T-helper 2 cell (primary cell): ENCODE results near the gene DESI2.

ENCODE experiments used
- DNase-seq, 5 experiments: peaks; one replicate each; pipeline versions ENCODE4 v3.0.0 to v3.0.0-alpha.2; 2012 to 2022
- total RNA-seq, 2 donors: gene quantifications; one replicate each; lab custom pipeline; 2026; lab: John Stamatoyannopoulos, UW

Gene DESI2
- total RNA-seq: 36.4 to 40.5 reads per million in 2 donors

DNA sequence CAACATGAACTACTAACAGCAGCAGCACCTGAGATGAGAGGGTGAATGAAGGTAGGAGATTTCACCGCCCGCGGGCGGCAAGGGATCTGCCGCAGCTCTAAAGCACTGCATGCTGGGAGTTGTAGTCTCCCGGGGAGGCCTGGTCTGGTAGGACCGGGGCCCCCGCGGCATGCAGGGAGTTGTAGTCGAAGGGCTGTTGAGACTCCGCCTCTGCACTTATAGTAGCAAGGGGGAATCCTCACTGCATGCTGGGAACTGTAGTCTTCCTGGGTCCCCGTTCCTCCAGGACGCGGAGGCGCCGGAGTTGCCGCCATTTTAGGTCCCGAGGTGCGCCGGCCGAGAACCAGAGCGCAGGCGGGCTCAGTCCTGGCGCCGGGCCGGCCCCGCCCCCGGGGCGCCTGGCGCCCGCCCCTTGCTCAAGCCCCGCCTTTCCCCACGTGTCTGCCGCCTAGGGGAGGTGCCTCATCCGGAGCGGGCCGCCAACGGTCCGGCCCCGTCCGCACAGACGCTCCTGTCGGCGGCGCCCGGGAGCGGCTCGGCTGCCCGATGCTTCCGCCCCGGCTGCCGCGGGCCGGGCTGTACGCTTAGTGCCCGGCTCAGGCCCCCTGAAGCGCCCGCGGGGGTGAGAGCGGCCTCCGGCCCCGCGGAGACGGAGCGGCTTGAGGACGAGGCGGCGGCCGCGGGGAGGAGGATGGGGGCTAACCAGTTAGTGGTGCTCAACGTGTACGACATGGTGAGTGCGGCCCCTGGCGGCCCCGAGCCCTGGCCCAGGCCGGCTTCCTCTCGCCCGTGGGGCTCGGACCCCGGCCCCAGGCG, at the start of gene DESI2:
DESI2 (plus strand) TSS at position 504 of the 816 bp plus-strand sequence; CDS start at position 692, 188 bp downstream.
- peak; percentile 92 to 100 (median 98) for DNase-seq

DNA sequence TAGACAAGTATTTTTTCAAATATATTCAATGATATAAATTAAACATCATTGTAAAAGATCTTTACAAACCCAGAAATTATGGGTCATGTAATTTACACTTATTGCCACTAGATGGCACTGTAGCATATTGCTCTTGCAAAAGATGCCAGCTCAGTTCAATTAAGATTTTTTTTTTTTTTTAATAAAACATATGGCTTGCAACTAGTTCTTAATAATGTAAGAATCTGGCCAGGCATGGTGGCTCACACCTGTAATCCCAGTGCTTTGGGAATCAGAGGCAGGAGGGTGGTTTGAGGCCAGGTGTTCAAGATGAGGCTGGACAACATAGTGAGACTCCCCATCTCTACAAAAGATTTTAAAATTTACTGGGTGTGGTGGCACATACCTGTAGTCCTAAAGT, 49.4 kb upstream of the DESI2 start:
- DNase-seq: peak in 2 of 5 experiments; percentile 10 to 42

DNA sequence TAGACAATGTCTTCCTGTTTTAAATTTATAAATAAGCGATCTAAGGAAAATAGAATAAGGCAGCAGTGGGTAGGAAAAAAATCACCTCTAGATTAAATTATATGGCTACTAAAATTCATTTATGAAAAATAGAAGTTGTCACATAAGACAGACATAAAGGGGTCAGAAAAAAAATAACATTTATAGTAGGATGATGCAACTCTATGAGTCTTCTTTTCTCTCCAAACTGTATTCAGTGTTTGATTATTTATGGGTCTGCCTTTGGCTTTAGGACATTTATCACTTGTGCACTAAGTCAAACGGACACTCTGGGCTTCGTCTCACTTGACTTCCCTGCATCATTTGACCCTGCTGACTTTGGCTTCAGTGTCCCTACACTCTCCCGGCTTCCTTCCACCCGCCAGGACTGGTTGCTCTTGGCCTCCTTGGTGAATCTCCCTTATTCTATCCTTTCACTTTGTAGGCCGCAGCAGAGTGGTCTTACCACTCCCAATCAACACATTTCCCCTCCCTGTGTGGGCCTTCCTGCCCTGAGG, 47.0 kb upstream of the DESI2 start:
- no peak for DNase-seq

DNA sequence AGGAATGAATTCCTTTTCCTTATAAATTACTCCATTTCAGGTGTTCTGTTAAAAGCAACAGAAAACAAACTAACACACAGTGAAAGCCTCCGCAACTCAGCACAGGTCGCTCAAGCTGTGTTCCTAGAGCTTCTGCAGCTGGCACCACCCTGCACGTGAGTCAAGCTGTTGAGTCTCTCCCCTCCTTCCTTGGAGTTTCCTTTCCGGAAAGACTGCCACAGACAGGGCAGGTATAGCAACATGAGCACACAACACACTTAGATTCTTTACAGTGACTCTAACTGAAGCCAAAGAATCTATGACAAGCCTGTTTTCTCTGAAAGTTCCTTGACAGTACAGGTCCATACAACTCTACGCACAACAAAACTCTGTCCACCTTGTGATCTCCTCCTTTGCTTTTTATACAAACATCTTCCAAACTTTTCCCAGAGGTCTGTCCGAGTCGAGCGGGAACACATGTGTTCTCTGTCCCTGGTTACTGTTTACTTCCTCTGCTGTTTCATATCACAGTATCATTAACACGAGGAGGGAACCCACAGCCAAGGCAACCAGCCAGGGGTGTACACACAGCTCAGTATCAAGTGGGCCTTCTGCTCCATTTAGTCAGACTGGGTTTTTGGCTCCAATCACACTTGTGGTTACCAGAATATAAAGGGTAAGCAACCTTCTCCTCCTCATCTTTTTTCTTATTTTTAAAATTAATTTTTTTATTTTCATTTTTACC, 38.7 kb upstream of the DESI2 start:
- DNase-seq: no peak

DNA sequence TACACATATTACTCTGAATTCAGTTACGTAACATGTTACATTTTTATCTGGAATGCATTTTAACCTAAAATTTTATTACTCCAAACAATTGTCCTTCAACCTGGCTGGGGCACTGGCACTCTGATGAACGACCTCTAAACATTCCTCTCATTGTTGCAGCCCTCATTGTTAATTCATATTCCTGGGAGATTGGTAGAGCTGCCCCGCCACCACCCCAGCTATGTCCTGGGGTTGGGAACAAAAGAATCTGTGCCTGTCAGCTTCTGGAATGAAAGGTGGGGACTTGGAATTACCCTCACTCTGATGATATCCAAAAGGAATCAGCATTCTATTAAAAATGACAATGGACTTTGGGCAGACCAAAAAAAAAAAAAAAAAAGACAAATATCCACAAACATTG, 38.0 kb upstream of the DESI2 start:
- DNase-seq: no peak

DNA sequence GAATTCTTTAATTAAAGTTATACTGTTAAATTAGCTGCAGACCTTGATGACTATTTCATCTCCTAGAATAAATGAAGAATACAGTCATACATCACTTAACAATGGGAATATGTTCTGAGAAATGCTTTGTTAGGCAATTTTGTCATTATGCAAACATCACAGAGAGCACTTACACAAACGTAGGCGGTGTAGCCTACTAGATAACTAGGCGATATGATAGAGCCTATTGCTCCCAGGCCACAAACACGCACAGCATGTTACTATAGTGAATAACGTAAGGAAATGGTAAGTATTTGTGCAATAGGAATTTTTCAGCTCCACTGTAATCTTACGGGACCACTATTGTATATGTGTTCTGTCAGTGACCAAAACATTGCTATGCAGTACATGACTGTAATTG, 37.6 kb upstream of the DESI2 start:
- no peak for DNase-seq

DNA sequence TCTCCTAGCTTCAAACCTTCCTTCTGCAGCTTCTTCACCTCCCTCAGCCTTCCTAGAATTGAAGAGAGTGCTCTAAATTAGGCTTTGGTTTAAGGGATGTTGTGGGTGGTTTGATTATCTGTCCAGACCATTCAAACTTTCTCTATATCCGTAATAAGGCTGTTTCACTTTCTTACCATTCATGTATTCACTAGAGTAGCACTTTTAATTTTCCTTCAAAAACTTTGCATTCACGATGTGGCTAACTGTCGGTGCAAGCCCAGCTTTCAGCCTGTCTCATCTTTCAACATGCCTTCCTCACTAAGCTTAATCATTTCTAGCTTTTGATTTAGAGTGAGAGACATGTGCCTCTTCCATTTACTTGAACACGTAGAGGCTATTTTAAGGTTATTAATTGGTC, 26.2 kb upstream of the DESI2 start:
- no peak for DNase-seq

DNA sequence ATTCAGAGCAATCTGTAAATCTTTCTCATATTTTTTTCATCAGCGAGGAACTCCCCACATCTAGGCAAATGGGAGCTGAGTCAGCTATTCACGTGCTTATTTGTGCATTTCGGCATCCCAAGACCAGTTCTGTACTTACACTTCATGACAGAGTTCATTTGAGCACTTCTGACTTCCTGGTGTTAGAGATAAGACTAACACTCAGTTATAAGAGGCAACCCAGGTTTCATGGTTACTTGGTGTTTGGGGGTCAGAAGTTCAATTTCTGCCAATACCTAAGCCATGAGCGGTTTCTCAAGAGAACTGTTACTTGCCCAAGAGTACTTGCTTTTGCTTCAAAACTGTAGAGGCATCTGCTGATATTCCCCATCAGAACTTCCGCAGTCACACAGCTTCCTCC, 24.1 kb upstream of the DESI2 start:
- DNase-seq: no peak

DNA sequence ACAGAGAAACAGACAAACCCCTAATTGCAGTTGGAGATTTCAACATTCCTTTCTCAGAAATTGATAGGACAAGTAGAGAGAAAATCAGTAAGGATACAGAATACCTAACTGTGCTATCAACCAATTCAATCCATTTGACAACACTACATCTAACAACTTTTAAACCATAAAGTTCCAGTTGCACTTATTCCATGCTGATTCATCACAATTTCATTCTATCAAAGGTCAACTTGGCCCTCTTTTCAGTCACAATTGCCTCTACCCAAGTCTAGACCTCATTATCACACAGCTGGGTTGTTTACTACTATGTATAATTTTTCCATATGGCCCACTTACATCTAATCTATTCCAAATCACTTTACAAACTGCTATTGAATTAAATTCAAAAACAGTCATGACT, 19.8 kb upstream of the DESI2 start:
- no peak for DNase-seq

DNA sequence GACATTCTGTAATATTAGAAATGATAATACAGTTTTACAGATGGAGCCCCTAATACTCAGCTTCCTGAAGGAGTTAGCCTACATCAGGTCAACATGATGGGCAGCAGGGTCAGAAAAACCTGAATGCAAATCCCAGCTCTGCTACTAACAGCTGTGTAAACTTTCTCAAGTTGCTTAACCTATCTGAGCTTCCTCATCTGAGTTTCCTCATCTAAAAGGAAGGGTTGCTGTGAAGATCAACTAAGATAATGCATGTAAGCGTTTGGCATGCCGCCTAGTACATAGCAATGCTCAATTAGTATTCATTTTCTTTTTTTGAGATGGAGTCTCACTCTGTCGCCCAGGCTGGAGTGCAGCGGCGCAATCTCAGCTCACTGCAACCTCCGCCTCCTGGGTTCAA, 18.4 kb upstream of the DESI2 start:
- DNase-seq: no peak

DNA sequence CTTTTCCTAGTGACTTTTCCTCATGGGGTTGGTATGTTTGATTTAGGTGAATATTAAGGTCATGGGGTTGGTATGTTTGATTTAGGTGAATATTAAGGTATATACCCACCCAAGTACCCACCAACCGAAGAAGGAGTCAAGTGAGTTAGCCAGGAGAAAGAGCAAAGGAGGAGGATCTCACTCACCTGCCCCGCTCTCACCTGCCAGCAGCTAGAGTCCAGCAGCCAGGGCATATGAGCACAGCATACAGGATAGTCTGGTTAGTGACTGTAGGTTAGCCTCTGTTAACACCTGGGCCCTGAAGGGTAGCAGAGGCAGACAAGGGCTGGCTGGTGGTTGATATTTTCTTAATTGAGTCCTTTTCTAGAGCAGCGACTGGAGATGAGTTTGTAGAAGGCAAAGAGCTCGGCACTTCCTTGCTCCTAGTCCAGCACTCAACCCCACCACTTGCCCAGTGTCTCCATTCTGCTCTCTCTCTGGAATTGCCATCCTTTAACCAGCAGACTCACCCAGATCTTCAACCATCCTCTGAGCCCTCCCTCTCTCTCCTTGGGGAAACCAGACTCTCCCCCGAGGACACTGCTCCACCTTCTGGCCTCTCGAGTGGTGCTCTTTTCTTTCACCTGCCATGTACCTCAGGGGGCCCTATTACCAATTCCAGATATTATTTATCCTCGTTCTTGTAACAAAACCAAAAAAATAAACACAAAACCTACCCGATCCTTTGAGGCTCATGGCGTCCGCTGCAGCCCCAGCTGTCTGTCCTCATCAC, 16.3 kb upstream of the DESI2 start:
- DNase-seq: no peak

DNA sequence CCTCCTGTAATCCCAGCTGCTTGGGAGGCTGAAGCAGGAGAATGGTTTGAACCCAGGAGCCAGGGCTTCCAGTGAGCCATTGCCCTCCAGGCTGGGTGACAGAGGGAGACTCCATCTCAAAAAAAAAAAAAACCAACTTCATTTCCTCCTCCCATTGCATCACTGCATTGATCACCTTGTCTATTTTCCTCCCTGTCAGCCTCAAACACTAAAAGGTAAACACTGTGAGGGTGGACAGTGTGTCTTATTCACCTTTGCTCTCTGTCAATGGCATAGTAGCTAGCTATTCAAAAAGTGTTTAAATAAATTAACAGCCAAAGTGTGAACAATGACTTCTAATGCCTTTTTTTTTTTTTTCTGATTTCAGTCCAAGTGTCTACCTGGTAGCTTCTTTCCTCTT, 13.4 kb upstream of the DESI2 start:
- DNase-seq: no peak

DNA sequence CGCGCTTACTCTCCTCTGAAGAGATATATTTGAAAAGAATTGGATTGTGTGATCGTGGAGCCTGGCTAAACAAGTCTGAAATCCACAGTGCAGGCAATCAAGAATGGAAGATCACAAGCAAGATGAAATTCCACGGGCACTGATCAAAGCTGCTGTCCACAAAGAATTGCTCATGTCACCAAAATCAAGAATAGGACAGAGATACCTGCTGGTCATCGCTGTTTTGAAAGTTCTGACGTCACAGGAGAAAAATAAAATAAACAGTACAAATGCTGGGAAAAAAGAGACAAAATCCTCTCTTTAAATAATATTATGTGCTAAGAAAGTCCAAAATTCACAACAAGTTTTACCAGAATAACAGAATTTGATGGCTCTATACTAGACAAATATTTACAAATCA, 12.0 kb upstream of the DESI2 start:
- DNase-seq: no peak

DNA sequence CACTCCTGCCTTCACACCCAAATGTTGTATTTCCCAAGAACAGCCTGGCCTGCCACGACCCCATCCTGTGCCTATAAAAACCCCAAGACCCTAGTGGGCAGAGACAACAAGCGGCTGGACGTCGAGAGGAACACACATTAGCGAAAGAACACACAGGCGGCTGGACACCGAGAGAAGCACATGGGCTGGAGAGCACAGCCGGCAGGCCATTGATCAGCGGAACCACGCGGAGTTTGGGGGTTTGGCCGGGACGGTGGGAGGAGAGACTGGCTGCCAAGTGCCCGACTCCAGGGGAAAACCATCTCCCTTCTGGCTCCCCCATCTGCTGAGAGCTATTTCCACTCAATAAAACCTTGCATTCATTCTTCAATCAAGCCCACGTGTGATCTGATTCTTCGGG, 10.4 kb upstream of the DESI2 start:
- DNase-seq: no peak

DNA sequence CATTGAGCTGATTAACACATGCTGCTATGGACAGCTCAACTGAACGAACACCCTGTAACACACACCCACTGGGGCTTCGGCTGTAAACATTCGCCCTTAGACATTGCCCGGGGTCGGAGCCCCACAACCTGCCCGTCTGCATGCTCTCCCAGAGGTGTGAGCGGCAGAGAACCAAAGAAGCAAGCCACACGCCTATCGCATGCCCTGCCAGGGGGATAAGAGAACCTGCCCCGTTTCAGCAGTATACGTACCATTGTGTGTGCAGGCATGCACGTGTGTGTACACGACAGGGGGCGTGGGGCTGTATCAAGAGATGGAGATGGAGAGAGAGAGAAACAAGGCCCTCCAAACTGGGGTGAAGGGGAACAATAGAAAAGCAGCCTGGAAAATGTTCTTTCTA, 9.9 kb upstream of the DESI2 start:
- no peak for DNase-seq

DNA sequence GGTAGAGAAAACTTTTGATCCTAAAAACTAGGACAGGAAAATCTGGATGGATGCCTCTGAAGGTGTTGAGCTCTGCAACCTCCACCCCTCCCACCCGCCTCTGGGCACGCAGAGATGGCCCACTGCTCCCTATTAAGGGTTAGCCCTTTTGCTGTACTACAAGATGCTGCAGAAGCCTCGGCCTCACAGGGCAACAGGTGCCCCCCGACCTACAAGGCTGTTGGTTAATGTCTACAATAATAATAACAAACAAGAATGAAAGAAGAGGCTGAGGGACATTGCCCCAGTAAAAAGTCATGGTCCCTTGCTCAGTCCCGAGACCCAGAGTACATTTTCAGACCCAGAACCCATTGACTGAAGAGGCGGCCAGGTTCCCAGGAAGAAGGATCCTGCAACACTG, 7.5 kb upstream of the DESI2 start:
- DNase-seq: no peak

DNA sequence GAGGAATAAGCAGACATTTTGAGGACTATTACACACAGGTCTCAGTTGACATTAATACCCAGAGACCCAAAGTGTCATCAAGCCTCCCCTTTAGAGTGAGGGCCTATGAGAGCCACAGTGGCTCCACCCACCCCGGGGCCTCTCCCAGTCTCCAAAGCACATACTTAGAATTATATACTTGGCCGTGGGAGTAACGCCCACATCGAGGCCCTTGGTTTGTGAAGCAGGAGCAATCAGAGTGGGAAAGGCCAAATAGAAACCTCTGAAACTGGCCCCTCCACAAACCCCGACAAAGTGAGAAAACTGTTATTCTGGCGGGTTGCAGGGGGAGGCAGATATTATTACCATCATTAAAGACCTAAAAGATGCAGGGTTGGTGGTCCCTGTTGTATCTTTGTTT, 7.0 kb upstream of the DESI2 start:
- DNase-seq: no peak

DNA sequence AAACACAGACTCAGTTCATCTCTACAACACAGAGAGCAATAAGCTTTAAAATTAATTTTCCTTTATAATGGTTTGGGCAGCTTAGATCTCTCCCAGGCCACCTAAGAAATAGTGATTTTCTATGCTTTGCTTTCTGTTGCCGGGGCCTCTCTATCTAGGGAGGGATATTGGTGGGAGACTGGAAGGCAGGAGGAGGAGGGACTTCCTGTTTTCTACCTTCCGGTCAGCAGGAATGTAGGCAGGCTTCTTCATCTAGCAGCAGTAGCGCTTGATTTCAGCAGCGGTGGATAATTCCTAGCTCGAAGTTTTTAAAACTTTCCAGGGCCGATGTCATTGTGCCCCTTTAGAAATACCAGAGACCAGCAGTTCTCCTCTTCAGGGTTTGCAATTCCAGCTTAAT, 5.1 kb upstream of the DESI2 start:
- no peak for DNase-seq

DNA sequence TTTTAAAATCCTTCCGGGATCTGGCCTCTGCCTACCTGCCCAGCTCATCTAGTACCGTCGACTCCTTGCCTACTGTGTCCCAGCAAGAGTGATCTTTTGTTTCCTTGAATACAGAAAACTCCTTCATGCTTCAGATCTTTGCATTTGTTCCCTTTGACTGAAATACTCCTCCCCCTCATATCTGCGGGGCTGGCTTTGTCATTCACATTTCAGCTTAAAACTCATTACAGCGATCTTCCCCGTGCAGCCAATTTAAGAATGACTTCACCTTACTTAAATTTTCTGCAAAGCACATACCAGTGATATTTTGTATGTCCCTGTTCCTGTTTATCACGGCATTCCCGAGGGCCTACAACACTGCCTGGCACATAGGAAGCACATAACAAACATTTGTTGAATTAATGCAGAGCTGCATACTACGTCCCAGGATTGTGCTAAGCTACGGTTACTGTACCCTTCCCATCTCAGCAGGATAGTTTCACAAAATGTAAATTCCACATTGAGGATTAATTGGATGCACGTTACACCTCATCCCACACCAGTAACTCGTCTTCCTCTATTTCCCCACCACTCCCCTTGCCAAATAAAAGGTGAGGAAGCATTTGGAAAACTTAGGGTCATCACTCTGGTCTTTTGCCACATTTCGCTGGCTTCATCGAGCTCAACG, 837 bp upstream of the DESI2 start:
- DNase-seq: no peak

DNA sequence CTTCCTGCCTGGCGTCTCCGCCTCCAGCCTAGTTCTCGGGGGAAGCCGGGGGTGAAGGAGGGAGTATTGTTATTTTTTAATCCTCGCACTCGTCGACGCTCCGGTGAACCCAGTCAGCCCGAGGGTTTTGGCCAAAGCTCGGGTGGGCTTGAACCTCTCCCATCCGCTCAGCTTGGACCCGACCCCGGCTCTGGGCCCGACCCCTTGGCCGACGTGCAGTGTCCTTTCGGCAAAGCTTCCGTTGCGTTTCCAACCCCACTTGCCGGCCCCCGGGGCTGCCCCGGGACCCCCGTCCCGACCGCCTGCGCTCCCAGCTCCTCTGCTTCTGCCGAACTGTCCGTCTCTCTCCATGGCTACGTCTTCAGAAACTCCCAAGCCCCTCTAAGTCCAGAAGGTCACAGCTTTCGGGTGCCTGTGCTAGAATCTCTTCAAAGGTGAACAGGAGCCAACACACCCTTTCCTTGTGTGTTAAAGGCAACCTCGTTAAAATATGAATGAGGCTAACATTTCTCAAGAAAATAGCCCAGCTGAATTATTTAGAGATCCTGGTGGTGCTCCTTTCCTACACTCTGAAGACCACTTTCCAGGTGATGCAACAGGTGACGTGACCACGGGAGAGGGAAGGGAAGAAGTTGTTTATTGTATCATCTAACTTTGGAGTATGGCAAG, 647 bp downstream of the DESI2 start:
- peak in 1 of 5 experiments; percentile 2 for DNase-seq

DNA sequence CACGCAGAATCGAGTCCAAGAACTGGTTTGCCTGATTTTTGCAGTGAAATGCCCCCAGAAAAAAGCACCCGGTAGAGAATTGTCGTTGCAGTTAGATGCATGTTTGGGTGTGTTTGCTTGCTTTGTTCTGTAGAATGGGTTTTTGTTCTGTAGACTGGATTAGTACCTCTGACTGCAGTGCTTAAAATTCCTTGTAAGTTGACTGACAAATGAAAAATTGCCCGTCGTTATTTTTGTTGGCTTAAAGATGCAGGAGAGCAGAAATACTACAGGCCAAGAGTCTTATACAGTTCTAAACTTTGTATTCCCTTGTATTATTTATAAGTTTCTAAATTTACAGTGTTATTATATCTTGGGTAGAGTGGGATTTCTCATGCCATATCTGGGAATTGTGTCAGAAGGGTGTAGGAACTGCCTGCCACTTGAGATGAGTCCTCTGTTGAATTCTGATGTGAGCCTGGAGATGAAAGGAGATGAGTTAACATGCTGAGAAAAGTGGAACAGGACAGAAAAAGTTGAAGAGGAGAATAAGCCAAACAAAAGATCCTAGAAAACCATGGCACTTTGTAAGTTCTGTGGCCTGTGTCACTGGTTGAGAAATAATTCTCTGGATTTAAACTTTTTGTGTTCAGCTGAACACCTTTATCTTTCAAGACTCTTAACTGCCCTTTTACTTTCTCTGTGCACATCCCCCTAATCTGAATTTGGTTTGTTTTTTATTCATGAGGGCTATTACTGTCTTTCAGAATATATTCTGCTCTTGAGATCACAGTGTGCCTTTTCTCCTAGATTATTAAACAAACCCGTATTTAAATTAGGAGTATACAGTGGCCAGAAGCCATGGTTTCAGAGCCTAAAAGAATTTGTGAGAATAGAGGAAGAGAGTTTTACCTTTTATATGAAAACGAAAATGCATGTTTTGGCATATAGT, 1.4 kb downstream of the DESI2 start:
- no peak for DNase-seq
